Amygdala (tissue), 56 donors: Measurements from ENCODE around the gene SEC22C.
A peak's percentile ranks its signal among the peaks of the same experiment; 100 is the strongest.
"Not testable (repeated sequence)": the region's sequence is repeated elsewhere in the genome, so short reads cannot be mapped to it uniquely, and the experiment has no call there.

Experiments used
- DNase-seq, 56 donors: peaks; one replicate each; lab custom pipeline; 2025; lab: John Stamatoyannopoulos, UW

The SEC22C gene

GRCh38 chr3:42581709-42582473 lies at the start of gene SEC22C:
Gene SEC22C (minus strand): TSS chr3:42581967. CDS start chr3:42569046, 12,921 bp downstream.
- DNase-seq: peak; percentile 49 to 96 (median 90)

- no peak for DNase-seq
Measured at GRCh38 chr3:42613462-42613861, 31.7 kb upstream of the SEC22C start.

- no peak for DNase-seq
Measured at GRCh38 chr3:42612928-42613327, 31.2 kb upstream of the SEC22C start.

GRCh38 chr3:42612217-42612616 lies 30.4 kb upstream of the SEC22C start:
- DNase-seq: no peak

GRCh38 chr3:42610976-42611375 lies 29.2 kb upstream of the SEC22C start:
- no peak for DNase-seq

GRCh38 chr3:42608581-42608980 lies 26.8 kb upstream of the SEC22C start:
- peak in 1 of 56 donors; percentile 18 for DNase-seq

GRCh38 chr3:42605546-42606173 lies 23.9 kb upstream of the SEC22C start:
- peak in 5 of 56 donors; percentile 3 to 38 (median 10) for DNase-seq

GRCh38 chr3:42602961-42603360 lies 21.2 kb upstream of the SEC22C start:
- no peak for DNase-seq

GRCh38 chr3:42601896-42602581 lies 20.3 kb upstream of the SEC22C start:
- DNase-seq: no peak

- peak in 27 of 56 donors; percentile 40 to 76 (median 62) for DNase-seq
Measured at GRCh38 chr3:42600958-42601675, 19.4 kb upstream of the SEC22C start.

- peak; percentile 49 to 99 (median 90) for DNase-seq
Measured at GRCh38 chr3:42600111-42600957, 18.6 kb upstream of the SEC22C start, which contains the start of gene NKTR. Gene NKTR (plus strand): TSS chr3:42600686. CDS start chr3:42601007, 321 bp downstream.

GRCh38 chr3:42597098-42597497 lies 15.3 kb upstream of the SEC22C start:
- DNase-seq: not testable (repeated sequence)

GRCh38 chr3:42595682-42596081 lies 13.9 kb upstream of the SEC22C start:
- DNase-seq: no peak

GRCh38 chr3:42593635-42594034 lies 11.9 kb upstream of the SEC22C start:
- no peak for DNase-seq

- no peak for DNase-seq
Measured at GRCh38 chr3:42591811-42592210, 10.0 kb upstream of the SEC22C start.

GRCh38 chr3:42590989-42591756 lies 9.4 kb upstream of the SEC22C start:
- peak in 3 of 56 donors; percentile 3 to 42 (median 29) for DNase-seq

- DNase-seq: no peak
Measured at GRCh38 chr3:42589382-42590109, 7.8 kb upstream of the SEC22C start.

GRCh38 chr3:42588625-42589024 lies 6.9 kb upstream of the SEC22C start:
- DNase-seq: no peak
